GM18508 (cell line): ENCODE results near the gene IGSF21.

Experiments used
- ATAC-seq: cut with Tn5 transposase; IDR thresholded peaks from one replicate; pipeline ENCODE4 v1.9.1; 2021; ENCODE audit warnings: moderate number of reproducible peaks; ENCODE audit not compliant: insufficient read depth, unreplicated experiment

Gene IGSF21

GRCh38 chr1:18200918-18201317 is 93.3 kb downstream of the IGSF21 start:
- ATAC-seq, result no peak

GRCh38 chr1:18201997-18202719 is 94.6 kb downstream of the IGSF21 start:
- no peak for ATAC-seq

DNA sequence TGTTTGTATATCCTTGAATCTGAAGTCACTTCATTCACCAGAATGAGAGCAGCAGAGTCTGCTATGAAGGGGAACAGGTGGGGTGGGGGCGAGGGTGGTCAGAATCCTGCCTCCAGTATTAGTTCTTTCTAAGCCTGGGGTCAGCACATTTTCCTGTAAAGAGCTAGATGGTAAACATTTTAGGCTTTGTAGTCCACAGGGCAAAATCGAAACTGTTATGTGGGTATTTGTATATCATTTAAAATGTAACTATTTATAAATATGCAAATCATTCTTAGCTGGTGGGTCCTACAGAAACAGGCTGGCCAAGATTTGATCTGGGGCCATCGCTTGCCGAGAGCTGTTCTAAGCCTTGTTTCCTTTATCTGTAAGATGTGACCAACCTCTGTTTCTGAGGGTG is 96.0 kb downstream of the IGSF21 start:
- ATAC-seq, result no peak

DNA sequence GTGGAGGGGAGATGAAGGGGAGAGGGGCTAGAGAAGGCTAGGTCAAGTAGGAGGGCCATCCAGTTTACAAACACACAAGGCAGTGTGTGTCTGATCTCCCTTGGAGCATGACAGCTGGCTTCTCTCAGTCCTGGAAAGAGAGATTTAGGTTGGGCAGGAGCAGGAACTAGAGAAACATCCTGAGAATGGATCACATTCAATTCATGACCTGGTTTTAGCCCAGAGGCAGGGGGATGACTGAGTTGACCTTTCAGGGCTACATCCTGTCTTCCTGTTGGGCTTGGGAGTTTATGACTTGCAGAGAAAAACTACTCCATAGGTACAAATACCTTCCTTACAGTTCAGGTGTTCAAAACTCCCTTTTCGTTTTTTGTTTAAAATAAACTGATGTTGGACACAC is 97.0 kb downstream of the IGSF21 start:
- no peak for ATAC-seq

DNA sequence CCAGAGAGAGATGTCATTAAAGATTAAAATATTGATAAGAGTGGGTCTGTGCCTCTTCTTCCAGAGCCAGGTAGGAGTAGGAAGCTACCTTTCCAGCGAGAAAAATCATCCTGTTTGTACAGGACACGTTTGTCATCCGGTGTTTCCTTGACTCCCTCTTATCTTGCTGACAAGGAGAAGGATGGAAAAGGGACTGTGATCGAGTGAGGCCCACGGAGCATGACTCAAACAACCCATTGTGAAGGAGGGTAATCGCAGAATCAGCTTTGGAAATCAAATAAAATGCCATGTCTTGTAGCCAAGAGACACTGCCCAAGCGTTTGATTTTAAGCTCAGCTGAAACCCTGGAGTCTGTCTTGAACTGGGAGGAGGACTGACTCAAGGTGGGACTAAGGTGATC is 97.7 kb downstream of the IGSF21 start:
- no peak for ATAC-seq

DNA sequence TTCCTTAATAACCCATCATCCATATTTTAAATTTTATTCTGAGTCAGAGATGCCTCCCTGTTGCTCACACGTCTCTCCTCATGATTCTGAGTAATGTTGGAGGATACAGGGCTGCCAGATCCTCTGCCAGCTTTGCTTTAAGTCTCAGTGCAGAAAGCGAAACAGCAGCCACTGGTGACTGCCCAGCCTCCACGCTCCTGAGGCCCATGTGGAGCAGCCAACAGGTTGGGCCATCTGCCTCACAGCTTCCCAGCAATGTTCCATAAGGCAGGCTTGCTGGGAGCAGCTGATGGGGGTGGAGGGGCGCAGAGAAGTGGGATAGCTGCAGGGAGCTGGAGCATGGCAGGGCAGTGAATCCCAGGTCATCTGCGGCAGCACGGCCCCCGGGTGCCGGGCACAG is 104.2 kb downstream of the IGSF21 start:
- ATAC-seq, result no peak

GRCh38 chr1:18217398-18218043 is 109.9 kb downstream of the IGSF21 start:
- no peak for ATAC-seq

DNA sequence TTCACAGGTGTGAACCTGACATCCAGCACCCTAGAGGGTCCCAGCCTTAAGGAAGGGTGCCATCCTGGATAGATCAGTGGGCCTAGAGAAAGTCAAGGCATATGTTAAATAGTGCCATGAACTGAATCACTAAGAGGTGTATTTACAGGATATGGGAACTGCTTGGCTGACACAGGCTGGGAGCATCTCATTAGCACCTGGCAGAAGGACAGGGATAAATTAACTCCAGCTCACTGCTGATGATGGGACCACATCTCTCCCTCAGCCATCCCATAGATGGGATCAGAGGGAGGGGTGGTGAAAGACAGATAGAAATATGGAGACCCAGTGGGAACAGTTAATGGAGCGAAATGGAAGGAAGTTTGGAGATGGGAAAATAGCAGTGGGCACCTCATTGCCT is 122.0 kb downstream of the IGSF21 start:
- ATAC-seq, result no peak

- no peak for ATAC-seq
These were observed 122.7 kb downstream of the IGSF21 start for GRCh38 chr1:18230321-18230720.

DNA sequence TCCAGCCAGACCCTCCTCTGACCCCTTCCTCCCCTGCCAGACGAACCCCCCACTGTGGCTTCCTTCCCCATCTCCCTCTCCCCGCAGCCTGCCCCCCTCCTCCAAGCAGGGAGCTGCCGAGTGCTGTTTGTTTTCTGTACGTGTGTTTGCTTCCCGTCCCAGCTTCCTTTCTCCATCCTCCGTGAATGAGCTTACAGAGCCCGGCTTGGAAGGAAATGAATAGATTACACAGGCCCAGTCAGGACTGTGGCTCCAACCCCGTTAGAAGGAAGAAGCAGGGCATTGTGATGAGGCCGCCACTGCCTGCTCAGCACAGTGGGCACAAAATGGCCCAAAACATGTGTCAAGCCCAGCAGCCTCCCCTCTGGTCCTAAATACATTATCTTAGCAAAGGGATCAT is 123.2 kb downstream of the IGSF21 start:
- no peak for ATAC-seq

- no peak for ATAC-seq
These were observed 124.5 kb downstream of the IGSF21 start for GRCh38 chr1:18232052-18232451.

GRCh38 chr1:18233176-18233864 is 125.7 kb downstream of the IGSF21 start:
- no peak for ATAC-seq

- ATAC-seq, result no peak
These were observed 127.2 kb downstream of the IGSF21 start for GRCh38 chr1:18234790-18235242.

- ATAC-seq, result no peak
These were observed 129.8 kb downstream of the IGSF21 start for GRCh38 chr1:18237371-18237770.

- no peak for ATAC-seq
These were observed 130.6 kb downstream of the IGSF21 start for GRCh38 chr1:18238190-18238589.

GRCh38 chr1:18239671-18240070 is 132.1 kb downstream of the IGSF21 start:
- ATAC-seq, result no peak

GRCh38 chr1:18240906-18241305 is 133.3 kb downstream of the IGSF21 start:
- no peak for ATAC-seq

DNA sequence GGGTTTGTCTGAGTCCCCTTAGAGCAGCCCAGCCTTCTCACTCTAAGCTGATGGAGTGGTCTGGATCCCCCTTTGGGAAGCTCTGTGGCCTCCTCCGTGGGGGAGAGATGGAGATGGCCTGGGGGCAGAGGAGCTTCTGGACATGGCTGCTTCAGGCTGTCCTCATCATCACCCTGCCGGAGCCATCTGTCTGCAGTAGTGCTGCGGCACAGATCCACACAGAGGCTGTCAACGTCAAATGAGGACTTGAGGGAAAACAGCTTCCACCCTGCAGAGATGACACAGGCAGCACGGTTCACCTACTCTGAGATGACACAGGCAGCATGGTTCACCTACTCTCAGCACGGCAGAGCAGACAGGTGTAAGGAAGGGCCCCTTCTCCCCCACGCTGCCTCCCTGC is 134.3 kb downstream of the IGSF21 start:
- no peak for ATAC-seq

DNA sequence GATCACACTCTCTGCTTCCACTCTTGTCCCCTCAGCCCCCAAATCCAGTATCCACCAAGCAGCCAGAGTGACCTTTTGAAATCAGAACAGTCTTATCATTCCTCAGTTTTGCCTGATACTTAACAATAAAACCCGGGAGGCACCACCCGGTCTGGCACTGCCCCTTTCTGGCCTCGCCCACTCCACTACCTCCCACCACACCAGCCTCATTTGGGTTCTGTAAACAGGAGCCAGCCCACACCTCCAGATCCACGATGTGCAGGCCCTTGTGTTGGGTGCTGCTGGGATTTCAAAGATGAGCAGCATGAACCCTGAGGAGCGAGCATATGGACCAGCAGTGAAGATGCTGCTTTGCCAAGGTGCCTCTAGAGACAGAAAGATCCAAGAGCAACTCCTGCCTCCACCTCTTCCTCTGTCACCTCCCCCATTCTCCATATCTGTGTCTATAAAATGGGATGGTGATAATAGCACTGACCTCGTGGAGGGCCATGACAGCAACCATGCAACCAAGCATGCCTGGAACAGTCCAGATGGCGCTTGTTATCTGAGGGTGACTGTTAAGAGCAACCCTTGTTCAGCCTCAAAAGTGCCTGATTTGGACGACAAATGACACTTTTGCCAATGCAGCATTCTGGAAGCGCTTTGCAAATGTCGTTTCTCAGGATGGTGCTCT is 136.0 kb downstream of the IGSF21 start:
- ATAC-seq, result no peak

- no peak for ATAC-seq
These were observed 137.2 kb downstream of the IGSF21 start for GRCh38 chr1:18244762-18245161.

DNA sequence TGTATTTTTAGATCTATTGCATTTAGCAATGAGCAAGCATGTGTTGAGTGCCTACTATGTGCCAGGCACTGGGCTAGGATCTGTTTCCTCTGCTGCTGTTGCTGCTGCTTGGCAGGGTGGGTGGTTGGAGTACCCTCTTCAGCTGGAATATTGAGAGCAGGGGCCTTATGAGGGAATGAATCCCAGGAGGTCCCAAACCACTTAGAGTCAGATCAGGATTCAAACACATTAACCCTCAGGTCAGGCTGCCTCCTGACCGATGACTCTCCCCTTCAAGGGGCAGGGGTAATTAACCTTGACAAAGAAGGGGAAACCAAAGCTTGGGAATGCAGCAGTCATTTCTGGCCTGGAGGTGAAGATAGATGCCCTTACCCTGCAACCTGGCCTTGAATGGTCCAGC is 138.0 kb downstream of the IGSF21 start:
- ATAC-seq, result no peak
